Suprapubic skin (tissue), 4 donors: Measurements from ENCODE around the gene TMEM184B.
A peak's percentile ranks its signal among the peaks of the same experiment; 100 is the strongest.

Source experiments
- POLR2A ChIP-seq, 2 donors: fragments of 450-650 bp; IDR thresholded peaks; one replicate each; pipeline ENCODE4 v1.6.1; 2017; ENCODE audit warnings: antibody characterized with exemption in 2 of 2, mild to moderate bottlenecking in 2 of 2, moderate library complexity in 2 of 2
- POLR2AphosphoS5 ChIP-seq, 3 donors: sonication (generic); formaldehyde crosslinking; IDR thresholded peaks; one replicate each; pipeline ENCODE4 v1.6.1; 2017; ENCODE audit warnings: antibody characterized with exemption in 3 of 3
- TF ChIP-seq, protein P1 (sequence below), 2 donors: fragments of 200-600 bp in 1 of 2; fragments of 450-650 bp in 1 of 2; sonication (generic) in 1 of 2; IDR thresholded peaks; one replicate each; pipeline ENCODE4 v1.5.1; 2016 to 2019; ENCODE audit warnings: antibody characterized with exemption in 2 of 2, mild to moderate bottlenecking in 1 of 2, moderate library complexity in 1 of 2

DNA sequence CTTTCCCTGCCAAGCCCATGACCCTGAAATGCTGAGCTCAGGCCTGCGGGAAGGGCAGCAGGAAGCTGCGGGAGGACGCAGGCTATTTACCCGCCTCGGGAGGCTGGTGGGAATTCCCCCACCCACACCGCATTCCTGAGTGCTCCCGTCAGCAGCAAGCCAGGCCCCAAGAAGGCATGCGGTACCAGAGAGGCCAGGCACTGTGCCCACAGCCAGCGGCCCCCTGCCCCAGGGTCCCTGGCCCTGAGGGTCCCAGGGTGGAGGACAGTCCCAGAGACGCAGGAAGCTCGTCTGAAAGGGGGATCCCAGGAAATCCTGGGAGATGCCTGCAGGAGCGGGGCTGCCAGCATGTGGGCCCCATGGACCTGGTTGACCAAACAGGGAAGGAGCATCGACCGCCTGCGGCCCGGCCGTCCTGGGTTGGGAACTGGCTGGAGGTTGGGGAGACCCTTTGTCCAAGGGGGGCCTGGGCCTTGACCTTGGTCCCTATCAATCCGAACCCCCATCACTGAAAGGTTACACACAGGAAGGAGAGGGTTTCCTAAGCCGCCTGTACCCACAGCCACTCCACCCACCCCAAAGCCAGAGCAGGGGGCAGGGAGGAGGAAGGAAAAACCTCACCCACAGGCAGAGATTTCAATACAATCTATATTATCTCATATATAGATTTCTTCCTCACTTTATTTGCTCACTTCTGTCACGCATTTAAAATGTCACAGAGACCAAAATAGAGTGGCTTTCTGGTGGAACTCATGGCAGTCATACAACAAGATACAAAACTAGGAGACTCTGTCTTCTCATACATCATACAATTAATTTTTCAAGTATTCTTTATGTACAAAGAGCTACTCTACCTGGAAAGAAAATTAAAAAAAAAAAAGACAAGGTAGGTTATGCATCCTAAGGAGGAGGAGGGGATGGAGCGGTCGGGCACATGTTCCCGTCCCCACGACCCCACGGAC, 53.9 kb downstream of the TMEM184B start:
- TF ChIP-seq, protein P1, sequence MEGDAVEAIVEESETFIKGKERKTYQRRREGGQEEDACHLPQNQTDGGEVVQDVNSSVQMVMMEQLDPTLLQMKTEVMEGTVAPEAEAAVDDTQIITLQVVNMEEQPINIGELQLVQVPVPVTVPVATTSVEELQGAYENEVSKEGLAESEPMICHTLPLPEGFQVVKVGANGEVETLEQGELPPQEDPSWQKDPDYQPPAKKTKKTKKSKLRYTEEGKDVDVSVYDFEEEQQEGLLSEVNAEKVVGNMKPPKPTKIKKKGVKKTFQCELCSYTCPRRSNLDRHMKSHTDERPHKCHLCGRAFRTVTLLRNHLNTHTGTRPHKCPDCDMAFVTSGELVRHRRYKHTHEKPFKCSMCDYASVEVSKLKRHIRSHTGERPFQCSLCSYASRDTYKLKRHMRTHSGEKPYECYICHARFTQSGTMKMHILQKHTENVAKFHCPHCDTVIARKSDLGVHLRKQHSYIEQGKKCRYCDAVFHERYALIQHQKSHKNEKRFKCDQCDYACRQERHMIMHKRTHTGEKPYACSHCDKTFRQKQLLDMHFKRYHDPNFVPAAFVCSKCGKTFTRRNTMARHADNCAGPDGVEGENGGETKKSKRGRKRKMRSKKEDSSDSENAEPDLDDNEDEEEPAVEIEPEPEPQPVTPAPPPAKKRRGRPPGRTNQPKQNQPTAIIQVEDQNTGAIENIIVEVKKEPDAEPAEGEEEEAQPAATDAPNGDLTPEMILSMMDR (IDR thresholded peaks at IDR 0.05) = no peak
- no peak for TF ChIP-seq POLR2A (IDR thresholded peaks at IDR 0.05)
- peak in 2 of 3 donors; percentile 48 to 76 for TF ChIP-seq POLR2AphosphoS5 (IDR thresholded peaks at IDR 0.05)
